Neuronal stem cell (in vitro differentiated cells): ENCODE results near the gene MGAT3.

ENCODE experiments used
- DNase-seq: peaks from one replicate; pipeline ENCODE4 v3.0.0-alpha.2; 2013; ENCODE audit warnings: low spot score
- H2AFZ ChIP-seq: one replicate; pipeline ENCODE4 v1.6.1; 2013; ENCODE audit warnings: mild to moderate bottlenecking, low read length, inconsistent platforms
- H2AK5ac ChIP-seq: 2 replicates; pipeline ENCODE4 v1.6.1; 2013; ENCODE audit warnings: low read depth, mild to moderate bottlenecking, inconsistent platforms, low read length, moderate library complexity, mixed read lengths
- H2BK120ac ChIP-seq: 2 replicates; pipeline ENCODE4 v1.6.1; 2013; ENCODE audit warnings: low read depth, mild to moderate bottlenecking, inconsistent platforms, low read length, moderate library complexity, mixed read lengths
- H2BK12ac ChIP-seq: one replicate; pipeline ENCODE4 v1.6.1; 2013; ENCODE audit warnings: low read length, inconsistent platforms
- H2BK15ac ChIP-seq: 2 replicates; pipeline ENCODE4 v1.6.1; 2013; ENCODE audit warnings: mild to moderate bottlenecking, low read length, inconsistent platforms, mixed read lengths
- H2BK5ac ChIP-seq: one replicate; pipeline ENCODE4 v1.6.1; 2013; ENCODE audit warnings: inconsistent platforms, mild to moderate bottlenecking, low read length, moderate library complexity
- H3K14ac ChIP-seq: one replicate; pipeline ENCODE4 v1.6.1; 2013; ENCODE audit warnings: low read length, inconsistent platforms
- H3K18ac ChIP-seq: 2 replicates; pipeline ENCODE4 v1.6.1; 2013; ENCODE audit warnings: low read length, inconsistent platforms
- H3K23ac ChIP-seq: 2 replicates; pipeline ENCODE4 v1.6.1; 2013; ENCODE audit warnings: low read depth, mild to moderate bottlenecking, mixed read lengths, low read length, inconsistent platforms; ENCODE audit not compliant: poor library complexity
- H3K27ac ChIP-seq: replicated peaks from 3 replicates; pipeline ENCODE4 v1.5.1; 2013; ENCODE audit warnings: low read length, inconsistent platforms
- H3K27me3 ChIP-seq, 3 experiments: 2 replicates each; pipeline ENCODE4 v1.6.1; 2013; ENCODE audit warnings: low read length in 3 of 3, mild to moderate bottlenecking in 2 of 3, inconsistent platforms in 1 of 3, low read depth in 1 of 3, mixed read lengths in 1 of 3, moderate library complexity in 1 of 3; ENCODE audit not compliant: control insufficient read depth in 3 of 3, insufficient read depth in 3 of 3
- H3K36me3 ChIP-seq, 2 donors: replicated peaks in 1 of 2; 2 replicates each; pipeline ENCODE4 v1.6.1; 2013; ENCODE audit warnings: low read length in 2 of 2; ENCODE audit not compliant: control insufficient read depth in 2 of 2, insufficient read depth in 2 of 2
- H3K4ac ChIP-seq: 2 replicates; pipeline ENCODE4 v1.6.1; 2013; ENCODE audit warnings: inconsistent platforms, mild to moderate bottlenecking, low read length, moderate library complexity
- H3K4me1 ChIP-seq, 2 donors: 1 replicate in 1 of 2; 2 replicates in 1 of 2; pipeline ENCODE4 v1.6.1; 2013; ENCODE audit warnings: low read length in 2 of 2, low read depth in 1 of 2; ENCODE audit not compliant: control insufficient read depth in 2 of 2, insufficient read depth in 1 of 2
- H3K4me2 ChIP-seq: one replicate; pipeline ENCODE4 v1.6.1; 2013; ENCODE audit warnings: mild to moderate bottlenecking, low read length, inconsistent platforms; ENCODE audit not compliant: insufficient read depth, poor library complexity, severe bottlenecking
- H3K4me3 ChIP-seq, 2 donors: 2 replicates each; pipeline ENCODE4 v1.5.1; 2013; ENCODE audit warnings: low read length in 2 of 2, mild to moderate bottlenecking in 2 of 2, inconsistent platforms in 1 of 2, moderate library complexity in 1 of 2
- H3K79me1 ChIP-seq: one replicate; pipeline ENCODE4 v1.6.1; 2013; ENCODE audit warnings: low read depth, mild to moderate bottlenecking, inconsistent platforms, low read length, moderate library complexity
- H3K9ac ChIP-seq: one replicate; pipeline ENCODE4 v1.6.1; 2013; ENCODE audit warnings: mild to moderate bottlenecking, low read depth, low read length, inconsistent platforms; ENCODE audit not compliant: poor library complexity
- H3K9me3 ChIP-seq, 2 donors: replicated peaks in 1 of 2; 2 replicates each; pipeline versions ENCODE3 to v1.6.1; 2013; ENCODE audit warnings: low read length in 2 of 2, mild to moderate bottlenecking in 2 of 2, inconsistent platforms in 1 of 2, low read depth in 1 of 2, mixed read lengths in 1 of 2, moderate library complexity in 1 of 2; ENCODE audit not compliant: control insufficient read depth in 2 of 2, insufficient read depth in 1 of 2
- H4K8ac ChIP-seq: one replicate; pipeline ENCODE4 v1.6.1; 2013; ENCODE audit warnings: low read depth, mild to moderate bottlenecking, inconsistent platforms, low read length, moderate library complexity
- H4K91ac ChIP-seq: one replicate; pipeline ENCODE4 v1.6.1; 2013; ENCODE audit warnings: low read length, low read depth, mild to moderate bottlenecking, inconsistent platforms; ENCODE audit not compliant: poor library complexity
- WGBS, 2 donors: extraction: QIAGEN DNeasy Blood & Tissue Kit; methylation state at CpG; one replicate each; pipeline ENCODE4 v1.1.7; 2013; ENCODE audit warnings: missing lambda C conversion rate in 2 of 2, mixed read lengths in 1 of 2; ENCODE audit not compliant: insufficient read length in 2 of 2, insufficient replicate concordance in 1 of 2; ENCODE audit errors: extremely low coverage in 2 of 2; 5-methylcytosine and 5-hydroxymethylcytosine counted together

Gene MGAT3

GRCh38 chr22:39474351-39475111, 17.7 kb downstream of the MGAT3 start:
- peak overlapping the region; percentile 51 for H2AK5ac ChIP-seq
- no peaks in the 10 kb centered on the region for H3K9me3 ChIP-seq
- no peak overlapping the region for H2BK15ac ChIP-seq
- no CpG with 5 or more reads among the region's 11 CpGs for whole genome bisulfite sequencing, 2 donors
- H2BK5ac ChIP-seq = no peak overlapping the region
- peaks cover 0 to 14% of the 10 kb centered on the region in 2 donors for H3K36me3 ChIP-seq
- H4K91ac ChIP-seq = no peak overlapping the region
- H3K23ac ChIP-seq = peak overlapping the region; percentile 34
- H3K4me1 ChIP-seq = peaks cover 52 to 57% of the 10 kb centered on the region in 2 donors
- no peaks in the 10 kb centered on the region for H3K27me3 ChIP-seq
- H2AFZ ChIP-seq = no peak overlapping the region
- no peak overlapping the region for H2BK12ac ChIP-seq
- no peak overlapping the region for H3K14ac ChIP-seq
- no peak overlapping the region for H2BK120ac ChIP-seq
- no peak overlapping the region for H3K4me3 ChIP-seq
- no peak overlapping the region for H3K9ac ChIP-seq
- H3K79me1 ChIP-seq = peaks cover 6% of the 10 kb centered on the region
- no peak overlapping the region for H3K4ac ChIP-seq
- no peak overlapping the region for H3K18ac ChIP-seq
- DNase-seq = no peak
- H4K8ac ChIP-seq = no peak overlapping the region
- no peak overlapping the region for H3K4me2 ChIP-seq
- no peak overlapping the region for H3K27ac ChIP-seq

DNA sequence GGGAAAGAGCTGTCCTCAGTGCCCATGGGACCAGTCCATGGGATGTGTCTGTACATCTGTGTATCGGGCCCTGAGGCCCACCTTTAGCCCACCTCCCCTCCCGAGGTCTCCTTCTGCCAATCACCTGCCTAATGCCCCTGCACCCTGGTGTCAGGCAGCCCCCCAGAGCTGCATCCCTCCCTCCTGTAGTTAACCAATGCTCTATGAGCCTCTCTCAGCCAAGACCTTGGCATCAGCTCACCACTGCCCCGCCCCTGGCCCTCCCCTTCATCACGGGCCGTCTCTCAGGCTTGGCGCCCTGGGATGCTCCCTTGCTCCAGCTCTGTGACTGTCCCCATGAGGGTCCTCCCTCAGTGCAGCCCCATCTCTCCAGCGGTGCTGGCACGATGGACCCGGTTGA, 18.5 kb downstream of the MGAT3 start:
- peaks cover 8% of the 10 kb centered on the region for H3K79me1 ChIP-seq
- H3K27me3 ChIP-seq = no peaks in the 10 kb centered on the region
- H3K4me2 ChIP-seq = no peak overlapping the region
- H3K4me1 ChIP-seq = peaks cover 44 to 49% of the 10 kb centered on the region in 2 donors
- H2BK15ac ChIP-seq = no peak overlapping the region
- no peak overlapping the region for H4K8ac ChIP-seq
- H2BK5ac ChIP-seq = no peak overlapping the region
- H3K4me3 ChIP-seq = no peak overlapping the region
- H3K18ac ChIP-seq = peak overlapping the region; percentile 73
- no peak overlapping the region for H3K4ac ChIP-seq
- H3K27ac ChIP-seq = no peak overlapping the region
- DNase-seq = no peak
- no peak overlapping the region for H2BK120ac ChIP-seq
- H3K36me3 ChIP-seq = peaks cover 0 to 14% of the 10 kb centered on the region in 2 donors
- no CpG with 5 or more reads among the region's 9 CpGs for WGBS, 2 donors
- peak overlapping the region; percentile 10 for H2AK5ac ChIP-seq
- no peaks in the 10 kb centered on the region for H3K9me3 ChIP-seq
- H3K23ac ChIP-seq = no peak overlapping the region
- H4K91ac ChIP-seq = no peak overlapping the region
- H2BK12ac ChIP-seq = no peak overlapping the region
- H3K14ac ChIP-seq = no peak overlapping the region
- no peak overlapping the region for H2AFZ ChIP-seq
- H3K9ac ChIP-seq = peak overlapping the region; percentile 1

DNA sequence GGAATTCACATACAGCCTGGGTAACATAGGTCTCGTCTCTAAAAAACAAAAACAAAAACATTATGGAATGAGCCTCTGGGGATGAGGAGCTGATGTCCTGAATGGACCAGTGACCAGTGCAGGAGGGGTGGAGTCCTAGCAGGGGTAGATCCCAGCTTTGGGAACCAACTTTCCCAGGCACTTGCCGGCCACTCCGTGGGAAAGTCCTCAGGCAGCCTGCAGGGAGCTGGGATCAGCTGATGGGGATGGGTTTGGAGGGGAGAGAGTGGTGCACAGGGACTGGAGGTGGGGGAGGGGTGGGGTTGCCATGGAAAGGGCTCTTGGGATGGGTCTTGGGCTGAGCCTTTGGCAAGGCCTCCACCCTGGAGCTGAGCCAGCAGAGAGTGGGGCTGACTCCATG, 19.1 kb downstream of the MGAT3 start:
- no CpG with 5 or more reads among the region's 3 CpGs for WGBS, 2 donors
- H3K9me3 ChIP-seq = no peaks in the 10 kb centered on the region
- no peak overlapping the region for H2BK15ac ChIP-seq
- H2BK12ac ChIP-seq = no peak overlapping the region
- no peak overlapping the region for H3K27ac ChIP-seq
- no peak overlapping the region for H3K4me3 ChIP-seq
- H2AFZ ChIP-seq = no peak overlapping the region
- H3K14ac ChIP-seq = no peak overlapping the region
- no peak overlapping the region for H4K91ac ChIP-seq
- no peak overlapping the region for H3K4ac ChIP-seq
- H2BK120ac ChIP-seq = no peak overlapping the region
- no peak overlapping the region for H3K18ac ChIP-seq
- peaks cover 38 to 43% of the 10 kb centered on the region in 2 donors for H3K4me1 ChIP-seq
- no peaks in the 10 kb centered on the region for H3K27me3 ChIP-seq
- no peak overlapping the region for H2BK5ac ChIP-seq
- no peak overlapping the region for H3K4me2 ChIP-seq
- H3K23ac ChIP-seq = no peak overlapping the region
- peak overlapping the region; percentile 50 for H3K9ac ChIP-seq
- H4K8ac ChIP-seq = no peak overlapping the region
- H2AK5ac ChIP-seq = no peak overlapping the region
- peaks cover 8% of the 10 kb centered on the region for H3K79me1 ChIP-seq
- no peak for DNase-seq
- H3K36me3 ChIP-seq = peaks cover 0 to 14% of the 10 kb centered on the region in 2 donors

GRCh38 chr22:39476664-39477063, 19.9 kb downstream of the MGAT3 start:
- no peak overlapping the region for H3K4ac ChIP-seq
- H3K9me3 ChIP-seq = no peaks in the 10 kb centered on the region
- H3K14ac ChIP-seq = no peak overlapping the region
- no peak overlapping the region for H3K18ac ChIP-seq
- H3K4me1 ChIP-seq = peaks cover 31 to 36% of the 10 kb centered on the region in 2 donors
- H2AK5ac ChIP-seq = no peak overlapping the region
- no peak overlapping the region for H3K4me3 ChIP-seq
- H3K27me3 ChIP-seq = no peaks in the 10 kb centered on the region
- no peak overlapping the region for H2BK120ac ChIP-seq
- no peak overlapping the region for H3K4me2 ChIP-seq
- H2BK15ac ChIP-seq = no peak overlapping the region
- H4K8ac ChIP-seq = no peak overlapping the region
- DNase-seq = no peak
- no peak overlapping the region for H2BK12ac ChIP-seq
- no CpG with 5 or more reads among the region's 13 CpGs for WGBS, 2 donors
- H2BK5ac ChIP-seq = no peak overlapping the region
- H3K9ac ChIP-seq = no peak overlapping the region
- H4K91ac ChIP-seq = no peak overlapping the region
- peaks cover 8% of the 10 kb centered on the region for H3K79me1 ChIP-seq
- no peak overlapping the region for H3K27ac ChIP-seq
- no peak overlapping the region for H3K23ac ChIP-seq
- peaks cover 0 to 14% of the 10 kb centered on the region in 2 donors for H3K36me3 ChIP-seq
- H2AFZ ChIP-seq = no peak overlapping the region
